AML-193 (cell line): ENCODE measurements around the gene ZNF211.

Source experiments
- DNase-seq, 2 experiments: peaks; one replicate each; lab custom pipeline; 2025; lab: John Stamatoyannopoulos, UW

The ZNF211 gene

GRCh38 chr19:57656346-57656745 is 23.4 kb downstream of the ZNF211 start:
- DNase-seq, result no peak

GRCh38 chr19:57664269-57665127 is 31.5 kb downstream of the ZNF211 start:
- DNase-seq, result no peak

GRCh38 chr19:57665261-57665806 is 32.4 kb downstream of the ZNF211 start:
- no peak for DNase-seq

GRCh38 chr19:57667228-57667627 is 34.3 kb downstream of the ZNF211 start:
- DNase-seq, result no peak

GRCh38 chr19:57668635-57669034 is 35.7 kb downstream of the ZNF211 start, which contains the start of gene ZSCAN4:
Gene ZSCAN4, plus strand, starts transcription at chr19:57668935. Its CDS starts 7,211 bp downstream, at chr19:57676146.
- DNase-seq, result no peak

- DNase-seq, result no peak
Measured at GRCh38 chr19:57671124-57671895, 38.3 kb downstream of the ZNF211 start.

- DNase-seq, result no peak
Measured at GRCh38 chr19:57672466-57672865, 39.5 kb downstream of the ZNF211 start.

GRCh38 chr19:57675881-57676280 is 42.9 kb downstream of the ZNF211 start:
- DNase-seq, result no peak

- DNase-seq, result no peak
Measured at GRCh38 chr19:57682226-57682766, 49.3 kb downstream of the ZNF211 start.

- no peak for DNase-seq
Measured at GRCh38 chr19:57686727-57687126, 53.8 kb downstream of the ZNF211 start.

- no peak for DNase-seq
Measured at GRCh38 chr19:57687363-57688010, 54.5 kb downstream of the ZNF211 start.

- no peak for DNase-seq
Measured at GRCh38 chr19:57688011-57688763, 55.2 kb downstream of the ZNF211 start.

- no peak for DNase-seq
Measured at GRCh38 chr19:57689750-57690149, 56.8 kb downstream of the ZNF211 start.
